HG03108 (cell line): Measurements from ENCODE around the gene CXCR2.
"Not testable (repeated sequence)": the region's sequence is repeated elsewhere in the genome, so short reads cannot be mapped to it uniquely, and the experiment has no call there.

ENCODE experiments used
- ATAC-seq: cut with Tn5 transposase; IDR thresholded peaks from one replicate; pipeline ENCODE4 v1.9.1; 2021; ENCODE audit warnings: moderate library complexity; ENCODE audit not compliant: unreplicated experiment

Gene CXCR2

GRCh38 chr2:218125626-218126080 lies at the start of gene CXCR2:
Gene CXCR2 (plus strand): TSS chr2:218126028. CDS start chr2:218134802, 8,774 bp downstream.
- ATAC-seq, result no peak

GRCh38 chr2:218077464-218078216 lies 48.2 kb upstream of the CXCR2 start:
- no peak for ATAC-seq

- no peak for ATAC-seq
Observed at GRCh38 chr2:218079943-218080913, 45.6 kb upstream of the CXCR2 start.

- ATAC-seq, result peak; percentile 95
Observed at GRCh38 chr2:218081063-218081462, 44.8 kb upstream of the CXCR2 start.

- no peak for ATAC-seq
Observed at GRCh38 chr2:218081695-218082094, 44.1 kb upstream of the CXCR2 start.

- no peak for ATAC-seq
Observed at GRCh38 chr2:218082586-218083351, 43.1 kb upstream of the CXCR2 start.

- ATAC-seq, result no peak
Observed at GRCh38 chr2:218083352-218083676, 42.5 kb upstream of the CXCR2 start.

- no peak for ATAC-seq
Observed at GRCh38 chr2:218086478-218086877, 39.4 kb upstream of the CXCR2 start.

- ATAC-seq, result no peak
Observed at GRCh38 chr2:218089259-218089658, 36.6 kb upstream of the CXCR2 start.

GRCh38 chr2:218091746-218092145 lies 34.1 kb upstream of the CXCR2 start:
- ATAC-seq, result no peak

GRCh38 chr2:218093879-218094278 lies 31.9 kb upstream of the CXCR2 start:
- no peak for ATAC-seq

- no peak for ATAC-seq
Observed at GRCh38 chr2:218095853-218096252, 30.0 kb upstream of the CXCR2 start.

- ATAC-seq, result no peak
Observed at GRCh38 chr2:218097975-218098374, 27.9 kb upstream of the CXCR2 start.

GRCh38 chr2:218108834-218109233 lies 17.0 kb upstream of the CXCR2 start:
- ATAC-seq, result not testable (repeated sequence)

GRCh38 chr2:218121789-218122188 lies 4.0 kb upstream of the CXCR2 start:
- not testable (repeated sequence) for ATAC-seq

- ATAC-seq, result not testable (repeated sequence)
Observed at GRCh38 chr2:218122286-218122685, 3.5 kb upstream of the CXCR2 start.

- ATAC-seq, result no peak
Observed at GRCh38 chr2:218123986-218124385, 1.8 kb upstream of the CXCR2 start.

GRCh38 chr2:218125095-218125494 lies 733 bp upstream of the CXCR2 start:
- ATAC-seq, result no peak

- ATAC-seq, result no peak
Observed at GRCh38 chr2:218127929-218128455, 2.2 kb downstream of the CXCR2 start.

GRCh38 chr2:218128781-218129457 lies 3.1 kb downstream of the CXCR2 start:
- no peak for ATAC-seq
